Hippocampal formation (tissue), 2 donors: Measurements from ENCODE around the gene SLC29A1.
A peak's percentile ranks its signal among the peaks of the same experiment; 100 is the strongest.
"Not testable (repeated sequence)": the region's sequence is repeated elsewhere in the genome, so short reads cannot be mapped to it uniquely, and the experiment has no call there.

Source experiments
- DNase-seq, 2 donors: peaks; one replicate each; lab custom pipeline; 2025; lab: John Stamatoyannopoulos, UW

SLC29A1 gene

GRCh38 chr6:44223319-44224028, at the start of gene SLC29A1:
SLC29A1 (plus strand) TSS chr6:44223595; CDS start chr6:44227314, 3,719 bp downstream.
- peak; percentile 36 to 60 for DNase-seq

GRCh38 chr6:44176130-44176761, 47.1 kb upstream of the SLC29A1 start:
- no peak for DNase-seq

GRCh38 chr6:44176762-44177509, 46.5 kb upstream of the SLC29A1 start:
- DNase-seq: no peak

- DNase-seq: no peak
Observed at GRCh38 chr6:44177691-44178423, 45.5 kb upstream of the SLC29A1 start.

GRCh38 chr6:44178424-44179071, 44.8 kb upstream of the SLC29A1 start:
- no peak for DNase-seq

- DNase-seq: no peak
Observed at GRCh38 chr6:44179072-44179536, 44.3 kb upstream of the SLC29A1 start.

- DNase-seq: no peak
Observed at GRCh38 chr6:44179648-44180047, 43.7 kb upstream of the SLC29A1 start.

GRCh38 chr6:44180406-44180805, 43.0 kb upstream of the SLC29A1 start:
- no peak for DNase-seq

GRCh38 chr6:44180886-44181285, 42.5 kb upstream of the SLC29A1 start:
- no peak for DNase-seq

- not testable (repeated sequence) for DNase-seq
Observed at GRCh38 chr6:44181784-44182183, 41.6 kb upstream of the SLC29A1 start.

GRCh38 chr6:44182911-44183390, 40.4 kb upstream of the SLC29A1 start:
- DNase-seq: no peak

- DNase-seq: no peak
Observed at GRCh38 chr6:44183783-44184182, 39.6 kb upstream of the SLC29A1 start.

- DNase-seq: not testable (repeated sequence)
Observed at GRCh38 chr6:44185356-44185755, 38.0 kb upstream of the SLC29A1 start.

- no peak for DNase-seq
Observed at GRCh38 chr6:44185953-44186634, 37.3 kb upstream of the SLC29A1 start.

- DNase-seq: no peak
Observed at GRCh38 chr6:44186635-44187025, 36.8 kb upstream of the SLC29A1 start.

- DNase-seq: no peak
Observed at GRCh38 chr6:44188819-44189218, 34.6 kb upstream of the SLC29A1 start.

GRCh38 chr6:44189257-44189656, 34.1 kb upstream of the SLC29A1 start:
- no peak for DNase-seq

GRCh38 chr6:44190715-44191114, 32.7 kb upstream of the SLC29A1 start:
- no peak for DNase-seq

GRCh38 chr6:44192428-44193041, 30.9 kb upstream of the SLC29A1 start:
- no peak for DNase-seq

- no peak for DNase-seq
Observed at GRCh38 chr6:44193307-44193910, 30.0 kb upstream of the SLC29A1 start.
